HepG2 (cell line): ENCODE results near the gene OTOP2. TPM values are rescaled to one million over a fixed set of nuclear protein-coding genes. Genes with fewer than 3 reads are reported as not detected.

ENCODE experiments used
- ARNT2 ChIP-seq: sonication (generic); formaldehyde crosslinking; IDR thresholded peaks from 2 replicates; pipeline ENCODE4 v1.8.0; 2022; ENCODE audit warnings: mild to moderate bottlenecking, low read depth, missing genetic modification reagents, moderate library complexity
- E2F5 ChIP-seq: sonication (generic); formaldehyde crosslinking; conservative IDR thresholded peaks from 2 replicates; pipeline ENCODE4 v1.4.0; 2020; ENCODE audit warnings: missing genetic modification reagents
- FOXA3 ChIP-seq: IDR thresholded peaks from 2 replicates; pipeline ENCODE4 v1.6.1; 2016; ENCODE audit warnings: missing genetic modification reagents, missing compliant biosample characterization
- IRX3 ChIP-seq: sonication (generic); formaldehyde crosslinking; IDR thresholded peaks from 2 replicates; pipeline ENCODE4 v1.8.1; 2023; ENCODE audit warnings: mild to moderate bottlenecking, low read depth, missing genetic modification reagents, borderline replicate concordance
- KAT7 ChIP-seq: IDR thresholded peaks from 2 replicates; pipeline ENCODE4 v1.6.1; 2018; ENCODE audit warnings: borderline replicate concordance, missing compliant biosample characterization
- KDM3A ChIP-seq: IDR thresholded peaks from 2 replicates; pipeline ENCODE4 v1.6.1; 2018; ENCODE audit warnings: low read depth, missing compliant biosample characterization
- KLF15 ChIP-seq: sonication (generic); formaldehyde crosslinking; IDR thresholded peaks from 2 replicates; pipeline ENCODE4 v1.8.1; 2023; ENCODE audit warnings: borderline replicate concordance, mild to moderate bottlenecking, inconsistent platforms, missing genetic modification reagents, mixed read lengths
- KLF9 ChIP-seq: IDR thresholded peaks from 2 replicates; pipeline ENCODE4 v1.6.1; 2016; ENCODE audit warnings: low read depth
- MAX ChIP-seq: IDR thresholded peaks from 2 replicates; pipeline ENCODE4 v1.6.1; 2012; ENCODE audit warnings: inconsistent platforms
- NFYC ChIP-seq: IDR thresholded peaks from 2 replicates; pipeline ENCODE4 v1.6.1; 2016; ENCODE audit warnings: missing genetic modification reagents, missing compliant biosample characterization
- NR2F2 ChIP-seq: IDR thresholded peaks from 2 replicates; pipeline ENCODE4 v1.6.1; 2012; ENCODE audit warnings: low read depth, inconsistent platforms, borderline replicate concordance
- RARG ChIP-seq: sonication (generic); formaldehyde crosslinking; IDR thresholded peaks from 2 replicates; pipeline ENCODE4 v1.4.0; 2020; ENCODE audit warnings: low read depth, mild to moderate bottlenecking, missing genetic modification reagents
- RBFOX2 ChIP-seq: fragments of 200-400 bp; formaldehyde crosslinking; IDR thresholded peaks from 2 replicates; pipeline ENCODE4 v1.6.1; 2017; ENCODE audit warnings: low read depth, mild to moderate bottlenecking, low read length
- ZBTB3 ChIP-seq: sonication (generic); formaldehyde crosslinking; IDR thresholded peaks from 2 replicates; pipeline ENCODE4 v1.4.0; 2020; ENCODE audit warnings: low read depth, mild to moderate bottlenecking, moderate library complexity, missing genetic modification reagents, borderline replicate concordance
- ZBTB7B ChIP-seq: sonication (generic); formaldehyde crosslinking; IDR thresholded peaks from 2 replicates; pipeline ENCODE4 v1.4.0; 2020; ENCODE audit warnings: missing genetic modification reagents
- ZHX1 ChIP-seq: sonication (generic); formaldehyde crosslinking; IDR thresholded peaks from 2 replicates; pipeline ENCODE4 v1.8.1; 2022; ENCODE audit warnings: low read depth, mild to moderate bottlenecking, missing genetic modification reagents
- ZMAT5 ChIP-seq: sonication (generic); formaldehyde crosslinking; IDR thresholded peaks from 2 replicates; pipeline ENCODE4 v1.5.0; 2020; ENCODE audit warnings: mild to moderate bottlenecking, low read depth, missing genetic modification reagents, borderline replicate concordance
- ZNF264 ChIP-seq: sonication (generic); formaldehyde crosslinking; IDR thresholded peaks from 2 replicates; pipeline ENCODE4 v1.4.0; 2020; ENCODE audit warnings: missing genetic modification reagents
- ZNF333 ChIP-seq: sonication (generic); formaldehyde crosslinking; IDR thresholded peaks from 2 replicates; pipeline ENCODE4 v1.4.0; 2020; ENCODE audit warnings: mild to moderate bottlenecking, missing genetic modification reagents, borderline replicate concordance
- ZNF431 ChIP-seq: sonication (generic); formaldehyde crosslinking; IDR thresholded peaks from 2 replicates; pipeline ENCODE4 v1.9.0; 2022; ENCODE audit warnings: missing genetic modification reagents, low read depth, mild to moderate bottlenecking, borderline replicate concordance
- ZNF564 ChIP-seq: sonication (generic); formaldehyde crosslinking; IDR thresholded peaks from 2 replicates; pipeline ENCODE4 v1.8.1; 2023; ENCODE audit warnings: mild to moderate bottlenecking, missing genetic modification reagents
- ZNF678 ChIP-seq: sonication (generic); formaldehyde crosslinking; IDR thresholded peaks from 2 replicates; pipeline ENCODE4 v1.4.0; 2020; ENCODE audit warnings: mild to moderate bottlenecking, missing genetic modification reagents
- ZNF800 ChIP-seq: sonication (generic); formaldehyde crosslinking; IDR thresholded peaks from 2 replicates; pipeline ENCODE4 v1.4.0; 2020; ENCODE audit warnings: missing genetic modification reagents
- polyA plus RNA-seq, 8 experiments: library from polyadenylated mRNA; depleted of rRNA in 3 of 8; stranded (reverse) in 7 of 8; unstranded in 1 of 8; fragments of >200 nt; fragmentation: Illumina TruSeq in 4 of 8; extraction: Trizol in 4 of 8; gene quantifications; 2 replicates each; pipeline versions ENCODE4 v1.2.1 to v1.2.3, GENCODE V29; 2011 to 2016; ENCODE audit warnings: low read depth in 4 of 8, missing spikeins in 1 of 8, mixed read lengths in 1 of 8; ENCODE audit not compliant: insufficient read depth in 1 of 8
- total RNA-seq, 5 experiments: library from RNA; depleted of rRNA; stranded (reverse); fragments of >200 nt; fragmentation: Illumina TruSeq; extraction: Trizol; gene quantifications; 2 replicates each; pipeline ENCODE4 v1.2.3, GENCODE V29; 2016; ENCODE audit warnings: low read depth in 1 of 5

Gene OTOP2
- total and polyA plus RNA-seq, 2 of the 13 experiments (the other 11 are each of a cell fraction or from before 2014, with no cell fraction given) = not detected

- TF ChIP-seq ZNF800 (CRISPR knock-in tag) (peak; percentile 96), RBFOX2 (peak; percentile 94), ZNF678 (peak; percentile 88), KLF9 (CRISPR knock-in tag) (no peak; the same call in 1 of the 2 replicates), ZMAT5 (CRISPR knock-in tag) (no peak), KDM3A (no peak), KAT7 (peak; percentile 78; the same call in 1 of the 2 replicates), ZNF431 (CRISPR knock-in tag) (peak; percentile 75; the same call in 1 of the 2 replicates), NR2F2 (peak; percentile 38; the same call in 1 of the 2 replicates), IRX3 (CRISPR knock-in tag) (no peak), RARG (CRISPR knock-in tag) (peak; percentile 83; the same call in 1 of the 2 replicates), KLF15 (CRISPR knock-in tag) (0 out of 2 replicates have a peak, but pooled peaks have one; percentile 37), ZNF564 (CRISPR knock-in tag) (no peak), FOXA3 (CRISPR knock-in tag) (peak; percentile 62), ZBTB7B (CRISPR knock-in tag) (peak; percentile 85), MAX (peak; percentile 94), ZBTB3 (0 out of 2 replicates have a peak, but pooled peaks have one; percentile 77), ZNF264 (CRISPR knock-in tag) (no peak; the same call in none of the 2 replicates), ARNT2 (CRISPR knock-in tag) (peak; percentile 88), ZHX1 (CRISPR knock-in tag) (peak; percentile 91), E2F5 (CRISPR knock-in tag) (peak; percentile 55; the same call in 1 of the 2 replicates), ZNF333 (peak; percentile 93; the same call in 1 of the 2 replicates), NFYC (CRISPR knock-in tag) (peak; percentile 35; the same call in 1 of the 2 replicates)
Measured at GRCh38 chr17:74981979-74982662, 58.0 kb downstream of the OTOP2 start (continued).
